CD4-positive, CD25-positive, alpha-beta regulatory T cell (primary cell): ENCODE measurements around the gene HRAS. TPM values are rescaled to one million over a fixed set of nuclear protein-coding genes. Genes with fewer than 3 reads are reported as not detected.

Source experiments
- ATAC-seq, 2 donors: fragments of 150-1000 bp; cut with Tn5 transposase; one replicate each; pipeline ENCODE4 v1.10.0; 2021; ENCODE audit warnings: low read depth in 2 of 2, moderate number of reproducible peaks in 2 of 2, moderate library complexity in 1 of 2
- DNase-seq, 3 donors: peaks; one replicate each; pipeline versions ENCODE4 v3.0.0 to v3.0.0-alpha.2; 2012 to 2022; ENCODE audit warnings: mixed read lengths in 1 of 3
- H3K27ac ChIP-seq: one replicate; pipeline ENCODE4 v1.7.0; 2013; ENCODE audit warnings: mild to moderate bottlenecking, low read length; ENCODE audit not compliant: insufficient read depth, poor library complexity, severe bottlenecking
- H3K27me3 ChIP-seq: one replicate; pipeline ENCODE4 v1.7.0; 2013; ENCODE audit warnings: low read length; ENCODE audit not compliant: control insufficient read depth, insufficient read depth
- H3K36me3 ChIP-seq: one replicate; pipeline ENCODE4 v1.7.0; 2013; ENCODE audit warnings: mild to moderate bottlenecking, low read length, moderate library complexity; ENCODE audit not compliant: control insufficient read depth, insufficient read depth
- H3K4me1 ChIP-seq: 2 replicates; pipeline ENCODE4 v1.7.0; 2013; ENCODE audit warnings: mild to moderate bottlenecking, low read length; ENCODE audit not compliant: insufficient read depth, control insufficient read depth, poor library complexity, severe bottlenecking
- H3K4me3 ChIP-seq: one replicate; pipeline ENCODE4 v1.7.0; 2013; ENCODE audit warnings: low read depth, mild to moderate bottlenecking, low read length, moderate library complexity
- H3K9me3 ChIP-seq, 2 experiments: 1 replicate in 1 of 2; 2 replicates in 1 of 2; pipeline ENCODE4 v1.7.0; 2013; ENCODE audit warnings: low read length in 2 of 2, mild to moderate bottlenecking in 1 of 2, moderate library complexity in 1 of 2; ENCODE audit not compliant: control insufficient read depth in 2 of 2
- H3K27ac Mint-ChIP-seq, 3 donors: one replicate each; pipeline ENCODE4 v1.8.0; 2020 to 2022; ENCODE audit warnings: mild to moderate bottlenecking in 3 of 3, mixed read lengths in 3 of 3, moderate library complexity in 2 of 3
- H3K27me3 Mint-ChIP-seq: one replicate; pipeline ENCODE4 v1.8.0; 2022; ENCODE audit warnings: mild to moderate bottlenecking, mixed read lengths
- H3K36me3 Mint-ChIP-seq: one replicate; pipeline ENCODE4 v1.8.0; 2020; ENCODE audit warnings: mixed read lengths
- H3K4me1 Mint-ChIP-seq, 4 donors: one replicate each; pipeline ENCODE4 v1.8.0; 2020 to 2022; ENCODE audit warnings: mixed read lengths in 4 of 4, mild to moderate bottlenecking in 1 of 4
- H3K4me3 Mint-ChIP-seq, 4 donors: one replicate each; pipeline ENCODE4 v1.8.0; 2020 to 2022; ENCODE audit warnings: mild to moderate bottlenecking in 4 of 4, mixed read lengths in 4 of 4, moderate library complexity in 3 of 4
- H3K9me3 Mint-ChIP-seq, 7 donors: one replicate each; pipeline ENCODE4 v1.8.0; 2020 to 2022; ENCODE audit warnings: mixed read lengths in 7 of 7, mild to moderate bottlenecking in 3 of 7, moderate library complexity in 2 of 7
- polyA plus RNA-seq, 4 donors: library from polyadenylated mRNA; unstranded; fragments of 300-500 nt; fragmentation: Illumina TruSeq; gene quantifications; one replicate each; pipeline ENCODE4 v1.2.3, GENCODE V29; 2021
- total RNA-seq: library from RNA; stranded (reverse); gene quantifications from one replicate; pipeline ENCODE4 v1.2.3, GENCODE V29; 2022

The HRAS gene
- total and polyA plus RNA-seq, 5 donors from 2014 or later: 15.9 to 35.2 (median 21.8) TPM

- Histone ChIP-seq H3K36me3 (peaks cover 58% of the 10 kb centered on the region), H3K27me3 (no peaks in the 10 kb centered on the region), H3K9me3 (no peaks in the 10 kb centered on the region), H3K27ac (no peak overlapping the region), H3K4me1 (peaks cover 16% of the 10 kb centered on the region), H3K4me3 (no peak overlapping the region)
- H3K4me3 Mint-ChIP-seq: no peak overlapping the region
- DNase-seq: no peak
- no peak for ATAC-seq
- peaks cover 18% of the 10 kb centered on the region for H3K36me3 Mint-ChIP-seq
- H3K9me3 Mint-ChIP-seq: no peaks in the 10 kb centered on the region
- peaks cover 0 to 31% (median 3%) of the 10 kb centered on the region in 4 donors for H3K4me1 Mint-ChIP-seq
- H3K27me3 Mint-ChIP-seq: no peaks in the 10 kb centered on the region
- no peak overlapping the region for H3K27ac Mint-ChIP-seq
Measured at GRCh38 chr11:499201-500076, 35.9 kb downstream of the HRAS start.

GRCh38 chr11:498297-499181 lies 36.8 kb downstream of the HRAS start:
- no peaks in the 10 kb centered on the region for H3K27me3 ChIP-seq

GRCh38 chr11:497565-498296 lies 37.6 kb downstream of the HRAS start:
- ATAC-seq: no peak
- peaks cover 0 to 22% (median 0%) of the 10 kb centered on the region in 4 donors for H3K4me1 Mint-ChIP-seq

More at GRCh38 chr11:498297-499181, 36.8 kb downstream of the HRAS start:
- ATAC-seq: no peak
- Mint-ChIP-seq H3K36me3 (peaks cover 18% of the 10 kb centered on the region), H3K27me3 (no peaks in the 10 kb centered on the region), H3K27ac (no peak overlapping the region), H3K9me3 (no peaks in the 10 kb centered on the region), H3K4me3 (no peak overlapping the region), H3K4me1 (peaks cover 0 to 27% (median 3%) of the 10 kb centered on the region in 4 donors)
- peaks cover 61% of the 10 kb centered on the region for H3K36me3 ChIP-seq
- H3K9me3 ChIP-seq: no peaks in the 10 kb centered on the region
- DNase-seq: no peak
- H3K27ac ChIP-seq: no peak overlapping the region
- peaks cover 7% of the 10 kb centered on the region for H3K4me1 ChIP-seq
- no peak overlapping the region for H3K4me3 ChIP-seq

GRCh38 chr11:496834-497564 lies 38.4 kb downstream of the HRAS start:
- no peak for DNase-seq
- H3K36me3 Mint-ChIP-seq: peaks cover 18% of the 10 kb centered on the region
- ATAC-seq: no peak

More at GRCh38 chr11:497565-498296, 37.6 kb downstream of the HRAS start:
- Histone ChIP-seq H3K27ac (no peak overlapping the region), H3K4me1 (peaks cover 4% of the 10 kb centered on the region), H3K9me3 (no peaks in the 10 kb centered on the region), H3K36me3 (peaks cover 61% of the 10 kb centered on the region), H3K4me3 (no peak overlapping the region), H3K27me3 (no peaks in the 10 kb centered on the region)
- no peak overlapping the region for H3K27ac Mint-ChIP-seq
- DNase-seq: no peak
- H3K4me3 Mint-ChIP-seq: peak overlapping the region in 1 of 4 donors; percentile 58
- H3K27me3 Mint-ChIP-seq: no peaks in the 10 kb centered on the region
- no peaks in the 10 kb centered on the region for H3K9me3 Mint-ChIP-seq
- H3K36me3 Mint-ChIP-seq: peaks cover 18% of the 10 kb centered on the region

GRCh38 chr11:495537-495931 lies 39.8 kb downstream of the HRAS start:
- Histone ChIP-seq H3K4me1 (no peaks in the 10 kb centered on the region), H3K9me3 (no peaks in the 10 kb centered on the region), H3K36me3 (peaks cover 51% of the 10 kb centered on the region), H3K27ac (no peak overlapping the region), H3K27me3 (no peaks in the 10 kb centered on the region), H3K4me3 (no peak overlapping the region)
- peaks cover 0 to 13% (median 0%) of the 10 kb centered on the region in 4 donors for H3K4me1 Mint-ChIP-seq
- H3K4me3 Mint-ChIP-seq: peak overlapping the region in 1 of 4 donors; percentile 68
- no peaks in the 10 kb centered on the region for H3K27me3 Mint-ChIP-seq
- DNase-seq (no peak), ATAC-seq (no peak)
- peak overlapping the region in 2 of 3 donors; percentile 6 to 63 for H3K27ac Mint-ChIP-seq
- peaks cover 17% of the 10 kb centered on the region for H3K36me3 Mint-ChIP-seq
- H3K9me3 Mint-ChIP-seq: peaks cover 0 to 2% (median 0%) of the 10 kb centered on the region in 7 donors

More at GRCh38 chr11:496834-497564, 38.4 kb downstream of the HRAS start:
- no peaks in the 10 kb centered on the region for H3K4me1 ChIP-seq
- Mint-ChIP-seq H3K4me1 (peaks cover 0 to 20% (median 0%) of the 10 kb centered on the region in 4 donors), H3K27me3 (no peaks in the 10 kb centered on the region), H3K9me3 (no peaks in the 10 kb centered on the region), H3K4me3 (no peak overlapping the region), H3K27ac (peak overlapping the region in 1 of 3 donors; percentile 74)
- no peak overlapping the region for H3K4me3 ChIP-seq
- H3K9me3 ChIP-seq: no peaks in the 10 kb centered on the region
- H3K27me3 ChIP-seq: no peaks in the 10 kb centered on the region
- no peak overlapping the region for H3K27ac ChIP-seq
- H3K36me3 ChIP-seq: peaks cover 60% of the 10 kb centered on the region

GRCh38 chr11:494761-495536 lies 40.4 kb downstream of the HRAS start:
- H3K4me3 Mint-ChIP-seq: no peak overlapping the region
- H3K9me3 Mint-ChIP-seq: peaks cover 0 to 2% (median 0%) of the 10 kb centered on the region in 7 donors
- Histone ChIP-seq H3K36me3 (peaks cover 45% of the 10 kb centered on the region), H3K27me3 (no peaks in the 10 kb centered on the region), H3K27ac (no peak overlapping the region), H3K4me1 (no peaks in the 10 kb centered on the region), H3K9me3 (no peaks in the 10 kb centered on the region), H3K4me3 (no peak overlapping the region)
- no peak for DNase-seq
- no peak for ATAC-seq
- H3K4me1 Mint-ChIP-seq: peaks cover 0 to 12% (median 0%) of the 10 kb centered on the region in 4 donors
- no peaks in the 10 kb centered on the region for H3K27me3 Mint-ChIP-seq
- no peak overlapping the region for H3K27ac Mint-ChIP-seq
- H3K36me3 Mint-ChIP-seq: peaks cover 15% of the 10 kb centered on the region
